K562 (cell line): ENCODE data around the gene SH2D1A. TPM values are rescaled to one million over a fixed set of nuclear protein-coding genes. Genes with fewer than 3 reads are reported as not detected.

Source experiments
- ATAC-seq: fragments of 200-7000 bp; cut with Tn5 transposase; 3 replicates; pipeline ENCODE4 v1.9.1; 2020; ENCODE audit warnings: moderate library complexity
- BruUV-seq: library from RNA; stranded (reverse); fragments of 400-500 nt; replicated peaks from 2 replicates; lab custom pipeline; 2021; lab: Mats Ljungman, UMichigan
- CTCF ChIA-PET: fragments of 300-600 bp; formaldehyde crosslinking; extraction: SDS; loops from one replicate; lab custom pipeline; 2021; ENCODE audit warnings: low intra/inter-chr PET ratio; lab: Yijun Ruan, JAX
- POLR2A ChIA-PET: fragments of 300-600, 350-650 bp; sonication (Branson Sonifier 250); formaldehyde crosslinking; extraction: SDS; loops from one replicate; lab custom pipeline; 2021; ENCODE audit warnings: antibody characterized with exemption, inconsistent platforms; lab: Yijun Ruan, JAX
- DNase-seq, 4 experiments: peaks; one replicate each; pipeline versions ENCODE4 v3.0.0 to v3.0.0-alpha.2; 2011 to 2018; ENCODE audit warnings: low spot score in 3 of 4, mixed read lengths in 3 of 4; ENCODE audit errors: extremely low read depth in 1 of 4
- FAIRE-seq: peaks from 2 replicates; lab custom pipeline; 2011; peaks lifted over from hg19 to GRCh38; lab: Jason Lieb, UNC
- H2AFZ ChIP-seq: 2 replicates; pipeline ENCODE4 v1.6.0; 2011; ENCODE audit warnings: low read depth, low read length, control low read depth, inconsistent platforms
- H3K27ac ChIP-seq: fragments of 200-600 bp; 3 replicates; pipeline ENCODE4 v1.8.0; 2011; ENCODE audit warnings: low read depth, mild to moderate bottlenecking, control low read depth, inconsistent platforms, low read length, moderate library complexity, mixed read lengths; ENCODE audit errors: extremely low read depth
- H3K27me3 ChIP-seq, 2 experiments: fragments of 300-600 bp in 1 of 2; 2 replicates in 1 of 2; 3 replicates in 1 of 2; pipeline versions ENCODE4 v1.6.0 to v1.8.0; 2011; ENCODE audit warnings: inconsistent platforms in 2 of 2, low read length in 2 of 2, mild to moderate bottlenecking in 1 of 2, mixed read lengths in 1 of 2, moderate library complexity in 1 of 2; ENCODE audit not compliant: control insufficient read depth in 2 of 2, insufficient read depth in 2 of 2
- H3K36me3 ChIP-seq: fragments of 300-600 bp; 3 replicates; pipeline ENCODE4 v1.8.0; 2011; ENCODE audit warnings: mild to moderate bottlenecking, low read length, inconsistent platforms; ENCODE audit not compliant: control insufficient read depth, insufficient read depth
- H3K4me1 ChIP-seq, 2 experiments: fragments of 200-600 bp in 1 of 2; replicated peaks in 1 of 2; 2 replicates in 1 of 2; 3 replicates in 1 of 2; pipeline versions ENCODE4 v1.5.1 to v1.8.0; 2011; ENCODE audit warnings: inconsistent platforms in 2 of 2, low read length in 2 of 2, mild to moderate bottlenecking in 1 of 2, mixed read lengths in 1 of 2, moderate library complexity in 1 of 2; ENCODE audit not compliant: control insufficient read depth in 2 of 2, insufficient read depth in 2 of 2
- H3K4me2 ChIP-seq: 2 replicates; pipeline ENCODE4 v1.6.1; 2011; ENCODE audit warnings: low read length, control low read depth, inconsistent platforms, mixed read lengths; ENCODE audit not compliant: insufficient read depth
- H3K4me3 ChIP-seq: fragments of 200-600 bp; sonication (generic), shearing (Covaris generic); 2 replicates; pipeline ENCODE4 v1.5.1; 2016; ENCODE audit warnings: control low read depth, inconsistent platforms
- H3K79me2 ChIP-seq: fragments of 200-600 bp; 3 replicates; pipeline ENCODE4 v1.8.0; 2011; ENCODE audit warnings: low read length, inconsistent platforms; ENCODE audit not compliant: control insufficient read depth, insufficient read depth
- H3K9ac ChIP-seq, 2 experiments: 2 replicates each; pipeline versions ENCODE4 v1.6.0 to v1.6.1; 2011; ENCODE audit warnings: low read depth in 2 of 2, low read length in 2 of 2, control low read depth in 1 of 2, inconsistent platforms in 1 of 2, mild to moderate bottlenecking in 1 of 2, mixed read lengths in 1 of 2; ENCODE audit not compliant: insufficient read depth in 1 of 2
- H3K9me1 ChIP-seq: one replicate; pipeline ENCODE4 v1.6.0; 2011; ENCODE audit warnings: inconsistent platforms, mild to moderate bottlenecking, low read length, moderate library complexity; ENCODE audit not compliant: control insufficient read depth, insufficient read depth
- H3K9me3 ChIP-seq: replicated peaks from 2 replicates; pipeline ENCODE4 v1.5.1; 2011; ENCODE audit warnings: low read depth, low read length, inconsistent platforms; ENCODE audit not compliant: control insufficient read depth, insufficient read depth
- H4K20me1 ChIP-seq: replicated peaks from 2 replicates; pipeline ENCODE4 v1.6.1; 2011; ENCODE audit warnings: low read length, inconsistent platforms, mixed read lengths; ENCODE audit not compliant: control insufficient read depth, insufficient read depth
- ATF1 ChIP-seq, 2 experiments: fragments of 450-650 bp in 1 of 2; IDR thresholded peaks; 2 replicates each; pipeline ENCODE4 v1.6.1; 2016; ENCODE audit warnings: missing compliant biosample characterization in 1 of 2, missing genetic modification characterization in 1 of 2
- C11orf30 ChIP-seq: fragments of 450-650 bp; IDR thresholded peaks from 2 replicates; pipeline ENCODE4 v1.6.1; 2016; ENCODE audit warnings: low read depth, mild to moderate bottlenecking
- CTCFL ChIP-seq: IDR thresholded peaks from 2 replicates; pipeline ENCODE4 v1.6.1; 2011; ENCODE audit warnings: borderline replicate concordance, low read depth, mild to moderate bottlenecking, moderate library complexity, low read length; ENCODE audit not compliant: insufficient read depth, poor library complexity, severe bottlenecking
- DPF2 ChIP-seq: fragments of 450-650 bp; IDR thresholded peaks from 2 replicates; pipeline ENCODE4 v1.6.1; 2016
- ESRRB ChIP-seq: fragments of 250-450 bp; sonication (Bioruptor Pico); IDR thresholded peaks from 2 replicates; pipeline ENCODE4 v1.5.0; 2020; ENCODE audit warnings: mild to moderate bottlenecking, moderate library complexity, borderline replicate concordance
- FOXJ2 ChIP-seq: fragments of 200-800 bp; sonication (Bioruptor generic); IDR thresholded peaks from 2 replicates; pipeline ENCODE4 v1.6.1; 2016; ENCODE audit warnings: missing genetic modification characterization, missing compliant biosample characterization
- FOXM1 ChIP-seq, 2 experiments: fragments of 450-650 bp in 1 of 2; sonication (generic) in 1 of 2; formaldehyde crosslinking in 1 of 2; IDR thresholded peaks; 2 replicates each; pipeline versions ENCODE4 v1.6.1 to v1.9.0; 2017 to 2022; ENCODE audit warnings: low read depth in 2 of 2, mild to moderate bottlenecking in 2 of 2, missing genetic modification reagents in 1 of 2, moderate library complexity in 1 of 2
- KDM5B ChIP-seq: fragments of 200-600 bp; sonication (generic); IDR thresholded peaks from 2 replicates; pipeline ENCODE4 v1.6.1; 2012; ENCODE audit warnings: low read depth, mild to moderate bottlenecking, moderate library complexity, low read length, control low read depth, inconsistent platforms; ENCODE audit not compliant: insufficient replicate concordance
- MAFG ChIP-seq: fragments of 450-650 bp; conservative IDR thresholded peaks from 2 replicates; pipeline ENCODE4 v1.6.1; 2016; ENCODE audit warnings: missing genetic modification characterization, missing compliant biosample characterization
- NFE2L1 ChIP-seq: fragments of 450-650 bp; IDR thresholded peaks from 2 replicates; pipeline ENCODE4 v1.6.1; 2016; ENCODE audit warnings: missing genetic modification characterization, low read depth, mild to moderate bottlenecking, missing compliant biosample characterization, moderate library complexity, borderline replicate concordance
- NFIC ChIP-seq: fragments of 450-650 bp; IDR thresholded peaks from 2 replicates; pipeline ENCODE4 v1.6.1; 2017; ENCODE audit warnings: mild to moderate bottlenecking, inconsistent platforms
- RB1 ChIP-seq: fragments of 450-650 bp; IDR thresholded peaks from 2 replicates; pipeline ENCODE4 v1.6.1; 2017; ENCODE audit warnings: low read depth, mild to moderate bottlenecking
- TGIF2 ChIP-seq: sonication (generic); formaldehyde crosslinking; IDR thresholded peaks from 2 replicates; pipeline ENCODE4 v1.8.1; 2022; ENCODE audit warnings: mild to moderate bottlenecking, missing genetic modification reagents, moderate library complexity
- ZEB2 ChIP-seq: fragments of 450-650 bp; IDR thresholded peaks from 2 replicates; pipeline ENCODE4 v1.6.1; 2016
- ZFPM2 ChIP-seq: fragments of 250-450 bp; sonication (Bioruptor Pico); IDR thresholded peaks from 2 replicates; pipeline ENCODE4 v1.5.1; 2022; ENCODE audit warnings: mild to moderate bottlenecking
- ZNF174 ChIP-seq: fragments of 250-450 bp; sonication (Bioruptor Pico); IDR thresholded peaks from 2 replicates; pipeline ENCODE4 v1.4.0; 2020; ENCODE audit warnings: mild to moderate bottlenecking
- ZNF316 ChIP-seq: fragments of 450-650 bp; IDR thresholded peaks from 2 replicates; pipeline ENCODE4 v1.6.1; 2016
- ZNF431 ChIP-seq: sonication (generic); formaldehyde crosslinking; IDR thresholded peaks from 2 replicates; pipeline ENCODE4 v1.8.0; 2022; ENCODE audit warnings: mild to moderate bottlenecking, missing genetic modification reagents
- WGBS: fragments of 100-300 bp; shearing (Covaris generic); methylation state at CpG from one replicate; pipeline ENCODE4 v1.1.6; 2016; ENCODE audit warnings: low coverage, mixed read lengths; ENCODE audit not compliant: insufficient coverage; ENCODE audit errors: missing lambda C conversion rate; 5-methylcytosine and 5-hydroxymethylcytosine counted together
- in situ Hi-C: fragments of 300-500 bp; cut with MboI; formaldehyde crosslinking; loops from 4 replicates; pipeline ENCODE4 v1.15.0; 2018; ENCODE audit warnings: inconsistent platforms, mixed read lengths
- intact Hi-C: fragments of 100-400 bp; cut with micrococcal nuclease; formaldehyde crosslinking; loops from 2 replicates; pipeline ENCODE4 v1.14.2; 2022
- polyA plus RNA-seq, 8 experiments: library from polyadenylated mRNA; depleted of rRNA in 4 of 8; stranded (reverse) in 5 of 8; unstranded in 3 of 8; fragments of >200 nt; fragmentation: Nextera tagmentation in 2 of 8; fragmentation: Illumina TruSeq in 1 of 8; extraction: Ambion mirVana in 2 of 8; extraction: Trizol in 1 of 8; gene quantifications; 2 replicates each; pipeline versions ENCODE4 v1.2.1 to v1.2.3, GENCODE V29; 2011 to 2014; ENCODE audit warnings: inconsistent platforms in 1 of 8, missing spikeins in 1 of 8
- total RNA-seq, 7 experiments: library from RNA; depleted of rRNA in 6 of 7; stranded (reverse); fragments of >200 nt in 6 of 7; fragmentation: Illumina TruSeq in 2 of 7; extraction: Trizol in 2 of 7; gene quantifications; 2 replicates each; pipeline versions ENCODE4 v1.2.1 to v1.2.3, GENCODE V29; 2011 to 2021; ENCODE audit warnings: low replicate concordance in 1 of 7
- TF ChIP-seq, protein P1 (sequence below), 2 experiments: IDR thresholded peaks in 1 of 2; conservative IDR thresholded peaks in 1 of 2; 2 replicates each; pipeline ENCODE4 v1.6.1; 2016; ENCODE audit warnings: low read depth in 2 of 2, mild to moderate bottlenecking in 1 of 2, missing compliant biosample characterization in 1 of 2, missing genetic modification characterization in 1 of 2, moderate library complexity in 1 of 2

SH2D1A gene
- total and polyA plus RNA-seq, 9 of the 15 experiments (the other 6 are each of a cell fraction or from before 2014, with no cell fraction given): 0.07 to 0.52 (median 0.19) TPM

- ChIA-PET CTCF (no interaction called here), POLR2A (no interaction called here)
- DNase-seq: peak in 2 of 4 experiments; percentile 22 to 36
- ATAC-seq: peak; percentile 86
- H3K9ac ChIP-seq: peak overlapping the region in 1 of 2 experiments; percentile 43; a peak in 1 of 4 replicates
- H3K4me2 ChIP-seq: no peak overlapping the region; the same call in 1 of the 2 replicates
- H2AFZ ChIP-seq: peak overlapping the region; percentile 78
- intact Hi-C loops (loop anchor here (5.0 kb wide), 1 partner anchor 166 kb away; no protein-coding TSS in a partner anchor), in situ Hi-C loops (no loop called here)
- H3K27me3 ChIP-seq: no peaks in the 10 kb centered on the region
- H3K36me3 ChIP-seq: no peaks in the 10 kb centered on the region
- H3K4me3 ChIP-seq: no peak overlapping the region
- no peaks in the 10 kb centered on the region for H4K20me1 ChIP-seq
- no peaks in the 10 kb centered on the region for H3K9me1 ChIP-seq
- 3% methylated on average over 4 of the region's 4 CpGs for WGBS
- H3K79me2 ChIP-seq: no peaks in the 10 kb centered on the region
- H3K4me1 ChIP-seq: peaks cover 0 to 6% of the 10 kb centered on the region in 2 experiments; a peak in 2 of 5 replicates
- no TSS peak for BruUV-seq
- peak overlapping the region; percentile 71 for H3K27ac ChIP-seq
- peak; percentile 15 for FAIRE-seq
- no peaks in the 10 kb centered on the region for H3K9me3 ChIP-seq
- TF ChIP-seq FOXM1 (IDR thresholded peaks at IDR 0.05; ENCODE audit: low read depth) (0 out of 2 replicates have a peak, but pooled peaks have one; percentile 15), FOXM1 (CRISPR knock-in tag; IDR thresholded peaks at IDR 0.05; ENCODE audit: low read depth) (no peak), NFE2L1 (tag) (peak; percentile 9; the same call in 1 of the 2 replicates), CTCFL (no peak), MAFG (tag) (peak; percentile 77), ESRRB (CRISPR knock-in tag) (no peak), ZNF316 (peak; percentile 77), ATF1 (CRISPR knock-in tag; IDR thresholded peaks at IDR 0.05) (no peak), ATF1 (tag; IDR thresholded peaks at IDR 0.05) (peak; percentile 11; the same call in 1 of the 2 replicates), ZNF431 (CRISPR knock-in tag) (no peak), RB1 (no peak), NFIC (peak; percentile 74), TGIF2 (CRISPR knock-in tag) (no peak), ZFPM2 (no peak), ZEB2 (no peak), C11orf30 (peak; percentile 74), FOXJ2 (no peak), KDM5B (no peak), ZNF174 (no peak), DPF2 (peak; percentile 59; the same call in 1 of the 2 replicates)
- TF ChIP-seq, protein P1, sequence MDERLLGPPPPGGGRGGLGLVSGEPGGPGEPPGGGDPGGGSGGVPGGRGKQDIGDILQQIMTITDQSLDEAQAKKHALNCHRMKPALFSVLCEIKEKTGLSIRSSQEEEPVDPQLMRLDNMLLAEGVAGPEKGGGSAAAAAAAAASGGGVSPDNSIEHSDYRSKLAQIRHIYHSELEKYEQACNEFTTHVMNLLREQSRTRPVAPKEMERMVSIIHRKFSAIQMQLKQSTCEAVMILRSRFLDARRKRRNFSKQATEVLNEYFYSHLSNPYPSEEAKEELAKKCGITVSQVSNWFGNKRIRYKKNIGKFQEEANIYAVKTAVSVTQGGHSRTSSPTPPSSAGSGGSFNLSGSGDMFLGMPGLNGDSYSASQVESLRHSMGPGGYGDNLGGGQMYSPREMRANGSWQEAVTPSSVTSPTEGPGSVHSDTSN (CRISPR knock-in tag; IDR thresholded peaks at IDR 0.05; ENCODE audit: low read depth): no peak
- TF ChIP-seq, protein P1 (tag; conservative IDR thresholded peaks at IDR 0.05; ENCODE audit: low read depth): 0 out of 2 replicates have a peak, but pooled peaks have one; percentile 11
Measured at GRCh38 chrX:124378643-124379042, 32.3 kb downstream of the SH2D1A start.
